Measurements from ENCODE around the gene STXBP2.

GRCh38 chr19:7607212-7607873, 29.6 kb upstream of the STXBP2 start:
- TF ChIP-seq EZH2phosphoT487 (IDR thresholded peaks at IDR 0.05; ENCODE audit: insufficient read depth, low read depth) = no peak
- no peak for TF ChIP-seq EZH2 (IDR thresholded peaks at IDR 0.05; ENCODE audit: insufficient read depth, poor library complexity, severe bottlenecking)
